Gastrocnemius medialis (tissue), 4 donors: ENCODE measurements around the gene NHEJ1. TPM values are rescaled to one million over a fixed set of nuclear protein-coding genes. Genes with fewer than 3 reads are reported as not detected.

Experiments used
- ATAC-seq, 2 donors: fragments of 150-250 bp; one replicate each; pipeline ENCODE4 v1.9.1; 2016
- DNase-seq, 2 donors: peaks; one replicate each; pipeline ENCODE4 v3.0.0-alpha.2; 2019
- H3K27ac ChIP-seq, 4 donors: fragments of 200-600 bp; sonication (generic); 1 replicate in 1 of 4; 2 replicates in 3 of 4; pipeline ENCODE4 v1.5.1; 2016 to 2018; ENCODE audit warnings: mild to moderate bottlenecking in 2 of 4, moderate library complexity in 1 of 4
- H3K27me3 ChIP-seq, 3 donors: fragments of 200-600 bp; sonication (generic) in 2 of 3; 1 replicate in 1 of 3; 2 replicates in 2 of 3; pipeline versions ENCODE4 v1.5.1 to v1.6.0; 2016 to 2019; ENCODE audit warnings: mild to moderate bottlenecking in 1 of 3, moderate library complexity in 1 of 3
- H3K36me3 ChIP-seq, 2 donors: fragments of 200-600 bp; sonication (generic) in 1 of 2; one replicate each; pipeline ENCODE4 v1.5.1; 2017 to 2018
- H3K4me1 ChIP-seq, 2 donors: fragments of 200-600 bp; sonication (generic) in 1 of 2; one replicate each; pipeline ENCODE4 v1.5.1; 2016 to 2017; ENCODE audit warnings: mild to moderate bottlenecking in 2 of 2
- H3K4me3 ChIP-seq, 4 donors: fragments of 200-600 bp; sonication (generic) in 3 of 4; 1 replicate in 1 of 4; 2 replicates in 3 of 4; pipeline ENCODE4 v1.5.1; 2016 to 2019; ENCODE audit warnings: mild to moderate bottlenecking in 2 of 4
- H3K9me3 ChIP-seq, 3 donors: fragments of 200-600 bp; sonication (generic) in 2 of 3; 1 replicate in 1 of 3; 2 replicates in 2 of 3; pipeline ENCODE4 v1.5.1; 2016 to 2019
- CTCF ChIP-seq, 5 experiments: fragments of 450-650 bp in 3 of 5; fragments of 200-600 bp in 2 of 5; sonication (generic) in 2 of 5; IDR thresholded peaks in 4 of 5; conservative IDR thresholded peaks in 1 of 5; 1 replicate in 4 of 5; 2 replicates in 1 of 5; pipeline ENCODE4 v1.5.1; 2016 to 2019; ENCODE audit warnings: antibody characterized with exemption in 5 of 5, mild to moderate bottlenecking in 3 of 5, moderate library complexity in 3 of 5
- POLR2A ChIP-seq, 2 donors: fragments of 450-650 bp; IDR thresholded peaks; one replicate each; pipeline ENCODE4 v1.6.1; 2017; ENCODE audit warnings: antibody characterized with exemption in 2 of 2, mild to moderate bottlenecking in 2 of 2, moderate library complexity in 2 of 2
- in situ Hi-C, 4 donors: fragments of 200-750 bp; cut with MboI; loops; one replicate each; pipeline versions ENCODE4 v1.15.0 to v1.8.0; 2017; ENCODE audit warnings: low sequenced_read_pairs in 4 of 4
- intact Hi-C: fragments of 100-400 bp; cut with DNase I; formaldehyde crosslinking; loops from one replicate; pipeline ENCODE4 v1.15.1; 2023; ENCODE audit warnings: low total_unique reads
- total RNA-seq, 4 donors: library from RNA; depleted of rRNA; stranded (reverse); fragments of >200 nt; gene quantifications; one replicate each; pipeline versions ENCODE4 v1.1.0 to v1.2.3, GENCODE V29; 2016

Gene NHEJ1
- total RNA-seq, 4 donors from 2014 or later = 24.5 to 39.0 (median 26.4) TPM

DNA sequence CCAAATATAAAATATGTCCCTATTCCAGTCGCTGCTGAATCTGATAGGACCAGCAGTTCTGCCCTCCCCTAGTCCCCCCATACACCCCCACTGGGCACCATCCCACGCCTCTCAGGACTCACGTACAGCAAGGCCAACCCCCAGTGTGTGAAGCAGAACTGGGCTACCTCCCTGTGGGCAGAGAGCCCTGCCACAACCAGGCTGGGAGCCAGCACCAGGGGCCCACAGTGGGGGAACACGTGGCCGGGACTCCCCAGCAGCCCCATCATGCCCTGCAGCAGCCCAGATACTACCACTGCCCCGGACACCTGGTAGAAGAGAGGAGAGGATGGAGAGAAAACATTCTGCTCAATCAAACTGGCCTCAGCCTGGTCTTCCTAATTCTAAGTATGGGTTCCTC is 7.9 kb upstream of the NHEJ1 start:
- H3K27ac ChIP-seq = no peak overlapping the region
- no peaks in the 10 kb centered on the region for H3K9me3 ChIP-seq
- peaks cover 0 to 17% of the 10 kb centered on the region in 2 donors for H3K36me3 ChIP-seq
- in situ Hi-C loops = loop anchor here in 2 of 4 donors (10.0 to 25.0 kb wide), 2 partner anchors 119 to 126 kb away; partner anchors contain the start of gene DNAJB2 (in 1 of the 2)
- no peak for TF ChIP-seq CTCF (IDR thresholded peaks at IDR 0.05 in 4 of 5, conservative IDR thresholded peaks at IDR 0.05 in 1 of 5)
- no peak for TF ChIP-seq POLR2A (IDR thresholded peaks at IDR 0.05)
- H3K27me3 ChIP-seq = no peaks in the 10 kb centered on the region
- ATAC-seq = no peak
- no peak overlapping the region for H3K4me3 ChIP-seq
- H3K4me1 ChIP-seq = peaks cover 6 to 10% of the 10 kb centered on the region in 2 donors
- intact Hi-C loops = loop anchor here (10.0 kb wide), 1 partner anchor 326 kb away; the partner anchor contains the start of gene GMPPA
- DNase-seq = no peak

DNA sequence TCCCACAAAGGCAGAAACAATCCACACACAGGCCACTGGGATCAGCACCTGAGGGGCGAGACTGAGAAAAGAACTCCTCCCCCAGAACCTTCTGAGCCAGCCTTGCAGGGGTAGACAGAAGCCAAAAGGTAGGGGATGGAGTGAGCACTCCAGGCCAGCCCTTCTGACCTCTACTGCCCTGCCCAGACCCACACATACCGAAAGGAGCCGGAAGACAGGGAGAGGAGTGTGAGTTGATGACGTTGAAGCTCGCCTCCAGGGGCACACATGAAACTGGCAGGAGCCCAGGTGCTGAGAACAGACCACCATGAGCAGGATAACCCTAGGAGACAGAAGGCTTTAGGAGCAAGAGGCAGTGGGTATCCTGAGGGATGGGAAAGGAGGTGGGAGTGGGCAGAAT is 7.4 kb upstream of the NHEJ1 start:
- Histone ChIP-seq H3K27me3 (no peaks in the 10 kb centered on the region), H3K36me3 (peaks cover 0 to 12% of the 10 kb centered on the region in 2 donors), H3K27ac (no peak overlapping the region), H3K9me3 (no peaks in the 10 kb centered on the region), H3K4me3 (no peak overlapping the region), H3K4me1 (peaks cover 6 to 10% of the 10 kb centered on the region in 2 donors)
- intact Hi-C loops (loop anchor here (10.0 kb wide), 1 partner anchor 327 kb away; the partner anchor contains the start of gene GMPPA), in situ Hi-C loops (loop anchor here in 2 of 4 donors (10.0 to 25.0 kb wide), 2 partner anchors 119 to 127 kb away; partner anchors contain the start of gene DNAJB2 (in 1 of the 2))
- no peak for DNase-seq
- TF ChIP-seq POLR2A (IDR thresholded peaks at IDR 0.05) (no peak), CTCF (IDR thresholded peaks at IDR 0.05 in 4 of 5, conservative IDR thresholded peaks at IDR 0.05 in 1 of 5) (no peak)
- no peak for ATAC-seq

- DNase-seq (no peak), ATAC-seq (no peak)
- H3K4me3 ChIP-seq = no peak overlapping the region
- TF ChIP-seq CTCF (IDR thresholded peaks at IDR 0.05 in 4 of 5, conservative IDR thresholded peaks at IDR 0.05 in 1 of 5) (no peak), POLR2A (IDR thresholded peaks at IDR 0.05) (no peak)
- no peaks in the 10 kb centered on the region for H3K27me3 ChIP-seq
- peaks cover 5% of the 10 kb centered on the region in 2 donors for H3K4me1 ChIP-seq
- in situ Hi-C loops (loop anchor here in 2 of 4 donors (10.0 to 25.0 kb wide), 2 partner anchors 122 to 130 kb away; partner anchors contain the start of gene DNAJB2 (in 1 of the 2)), intact Hi-C loops (loop anchor here (10.0 kb wide), 1 partner anchor 330 kb away; the partner anchor contains the start of gene GMPPA)
- H3K36me3 ChIP-seq = no peaks in the 10 kb centered on the region
- H3K27ac ChIP-seq = no peak overlapping the region
- no peaks in the 10 kb centered on the region for H3K9me3 ChIP-seq
These were observed 4.7 kb upstream of the NHEJ1 start for GRCh38 chr2:219165058-219165911.

DNA sequence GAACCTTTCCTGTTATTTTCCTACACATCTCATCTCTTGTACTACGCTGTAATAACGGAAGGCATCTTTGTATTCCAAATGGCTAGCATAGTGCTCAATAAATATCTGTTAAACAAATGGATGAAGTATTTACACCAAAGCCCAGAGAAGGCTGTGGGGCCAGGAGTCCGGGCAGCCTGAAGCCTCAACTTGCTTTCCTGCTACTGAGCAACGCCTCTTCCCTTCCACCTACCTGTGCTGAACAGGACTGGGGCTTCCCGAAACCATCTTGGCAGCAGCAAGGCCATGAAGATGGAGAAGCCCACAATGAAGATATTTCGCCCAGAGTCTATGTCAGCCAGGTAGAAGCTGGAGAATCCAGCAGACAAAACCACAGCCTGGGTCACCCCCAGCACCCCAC is 2.5 kb upstream of the NHEJ1 start:
- Histone ChIP-seq H3K4me1 (peaks cover 9 to 11% of the 10 kb centered on the region in 2 donors), H3K27ac (no peak overlapping the region), H3K27me3 (no peaks in the 10 kb centered on the region), H3K4me3 (no peak overlapping the region), H3K36me3 (no peaks in the 10 kb centered on the region), H3K9me3 (no peaks in the 10 kb centered on the region)
- TF ChIP-seq CTCF (IDR thresholded peaks at IDR 0.05 in 4 of 5, conservative IDR thresholded peaks at IDR 0.05 in 1 of 5) (no peak), POLR2A (IDR thresholded peaks at IDR 0.05) (no peak)
- DNase-seq (no peak), ATAC-seq (no peak)
- in situ Hi-C loops (loop anchor here in 2 of 4 donors (10.0 to 25.0 kb wide), 2 partner anchors 124 to 132 kb away; partner anchors contain the start of gene DNAJB2 (in 1 of the 2)), intact Hi-C loops (loop anchor here (10.0 kb wide), 1 partner anchor 332 kb away; the partner anchor contains the start of gene GMPPA)
